Kidney (tissue), 14 donors: ENCODE data around the gene YPEL1. TPM values are rescaled to one million over a fixed set of nuclear protein-coding genes. Genes with fewer than 3 reads are reported as not detected.

ENCODE experiments used
- DNase-seq, 5 donors: peaks; one replicate each; pipeline ENCODE4 v3.0.0-alpha.2; 2013 to 2020
- FAIRE-seq: peaks from 2 replicates; lab custom pipeline; 2012; peaks lifted over from hg19 to GRCh38; lab: Jason Lieb, UNC
- H3K27ac ChIP-seq, 2 donors: one replicate each; pipeline ENCODE4 v1.7.0; 2013; ENCODE audit warnings: low read depth in 2 of 2, low read length in 2 of 2, inconsistent platforms in 1 of 2
- H3K27me3 ChIP-seq: one replicate; pipeline ENCODE4 v1.7.1; 2013; ENCODE audit warnings: low read length, inconsistent platforms; ENCODE audit not compliant: control insufficient read depth, insufficient read depth
- H3K36me3 ChIP-seq, 3 donors: one replicate each; pipeline versions ENCODE4 v1.7.0 to v1.7.1; 2013; ENCODE audit warnings: low read length in 3 of 3, control low read depth in 1 of 3, inconsistent platforms in 1 of 3; ENCODE audit not compliant: insufficient read depth in 3 of 3, control insufficient read depth in 2 of 3
- H3K4me1 ChIP-seq, 3 donors: one replicate each; pipeline versions ENCODE4 v1.7.0 to v1.7.1; 2013; ENCODE audit warnings: low read length in 3 of 3, inconsistent platforms in 1 of 3, low read depth in 1 of 3; ENCODE audit not compliant: control insufficient read depth in 2 of 3, insufficient read depth in 2 of 3
- H3K4me3 ChIP-seq, 3 donors: one replicate each; pipeline versions ENCODE4 v1.7.0 to v1.8.1; 2013; ENCODE audit warnings: low read length in 3 of 3, control low read depth in 1 of 3, inconsistent platforms in 1 of 3
- H3K9ac ChIP-seq, 3 donors: one replicate each; pipeline versions ENCODE4 v1.7.0 to v1.7.1; 2013; ENCODE audit warnings: low read length in 3 of 3, control low read depth in 1 of 3, inconsistent platforms in 1 of 3
- H3K9me3 ChIP-seq, 3 donors: one replicate each; pipeline versions ENCODE4 v1.7.0 to v1.7.1; 2013; ENCODE audit warnings: low read length in 3 of 3, control low read depth in 1 of 3, inconsistent platforms in 1 of 3; ENCODE audit not compliant: control insufficient read depth in 2 of 3, insufficient read depth in 1 of 3
- CTCF ChIP-seq: IDR thresholded peaks from 3 replicates; pipeline ENCODE4 v1.5.1; 2012; ENCODE audit warnings: mild to moderate bottlenecking, moderate library complexity, borderline replicate concordance; ENCODE audit not compliant: insufficient read depth; ENCODE audit errors: extremely low read depth
- intact Hi-C: fragments of 100-400 bp; cut with DNase I; formaldehyde crosslinking; loops from one replicate; pipeline ENCODE4 v1.11.1; 2022
- polyA plus RNA-seq: library from polyadenylated mRNA; stranded (reverse); fragments of 350-450 nt; fragmentation: Illumina TruSeq; extraction: RNeasy Lipid Tissue Mini Kit (QIAGEN cat#74804); gene quantifications from one replicate; pipeline ENCODE4 v1.2.3, GENCODE V29; 2014; ENCODE audit warnings: low read depth, low replicate concordance; ENCODE audit not compliant: insufficient read depth
- total RNA-seq: library from RNA; stranded (reverse); fragmentation: NEBNext Ultra II Directional; extraction: Animal tissue kit (Norgen Biotek cat#: 25700); gene quantifications from one replicate; pipeline ENCODE4 v1.2.1, GENCODE V29; 2021
- donor health status: control.
- donor health status: control.
- donor health status: control.
- donor health status: control.
- donor health status: control.
- donor health status: DM: yes; HTN: yes; CAD: no.
- donor health status: Normal renal cell carcinoma (clear cell type).

The YPEL1 gene
- total and polyA plus RNA-seq, 2 donors from 2014 or later: 2.2 to 6.1 TPM

- no peaks in the 10 kb centered on the region for H3K36me3 ChIP-seq
- no peak for TF ChIP-seq CTCF
- H3K27ac ChIP-seq: no peak overlapping the region
- DNase-seq (no peak), FAIRE-seq (no peak)
- intact Hi-C loops: no loop called here
- H3K27me3 ChIP-seq: no peaks in the 10 kb centered on the region
- H3K9me3 ChIP-seq: no peaks in the 10 kb centered on the region
- H3K4me3 ChIP-seq: no peak overlapping the region
- no peaks in the 10 kb centered on the region for H3K4me1 ChIP-seq
- H3K9ac ChIP-seq: no peak overlapping the region
Observed at GRCh38 chr22:21741790-21742189, 6.2 kb upstream of the YPEL1 start.

DNA sequence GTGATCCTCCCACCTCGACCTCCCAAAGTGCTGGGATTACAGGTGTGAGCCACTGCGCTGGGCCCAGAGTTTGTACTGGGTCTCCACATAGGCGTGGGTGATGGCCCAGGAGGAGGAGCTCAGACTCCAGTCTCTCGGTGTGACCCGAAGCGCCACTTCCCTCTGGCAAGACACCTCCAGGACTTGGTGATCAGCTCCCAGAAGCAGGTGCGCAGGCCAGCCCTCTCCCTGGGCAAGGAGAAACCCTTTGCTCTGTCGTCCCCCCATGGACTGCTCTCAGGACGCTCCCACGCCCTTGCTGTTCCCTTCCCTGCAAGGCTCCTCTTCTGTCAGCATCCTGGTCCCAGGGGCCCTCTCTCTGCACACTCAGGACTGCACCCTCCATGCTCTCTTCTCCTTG, 5.5 kb upstream of the YPEL1 start:
- H3K36me3 ChIP-seq: no peaks in the 10 kb centered on the region
- peaks cover 0 to 3% (median 0%) of the 10 kb centered on the region in 3 donors for H3K4me1 ChIP-seq
- H3K9me3 ChIP-seq: no peaks in the 10 kb centered on the region
- H3K27me3 ChIP-seq: no peaks in the 10 kb centered on the region
- no peak overlapping the region for H3K9ac ChIP-seq
- no peak for DNase-seq
- no peak for TF ChIP-seq CTCF
- no peak for FAIRE-seq
- H3K4me3 ChIP-seq: no peak overlapping the region
- intact Hi-C loops: no loop called here
- H3K27ac ChIP-seq: no peak overlapping the region

GRCh38 chr22:21739828-21740377, 4.3 kb upstream of the YPEL1 start:
- no peak overlapping the region for H3K27ac ChIP-seq
- FAIRE-seq (no peak), DNase-seq (no peak)
- peaks cover 0 to 5% (median 0%) of the 10 kb centered on the region in 3 donors for H3K4me1 ChIP-seq
- no peak overlapping the region for H3K9ac ChIP-seq
- intact Hi-C loops: no loop called here
- H3K9me3 ChIP-seq: no peaks in the 10 kb centered on the region
- H3K36me3 ChIP-seq: no peaks in the 10 kb centered on the region
- H3K27me3 ChIP-seq: no peaks in the 10 kb centered on the region
- no peak for TF ChIP-seq CTCF
- no peak overlapping the region for H3K4me3 ChIP-seq

DNA sequence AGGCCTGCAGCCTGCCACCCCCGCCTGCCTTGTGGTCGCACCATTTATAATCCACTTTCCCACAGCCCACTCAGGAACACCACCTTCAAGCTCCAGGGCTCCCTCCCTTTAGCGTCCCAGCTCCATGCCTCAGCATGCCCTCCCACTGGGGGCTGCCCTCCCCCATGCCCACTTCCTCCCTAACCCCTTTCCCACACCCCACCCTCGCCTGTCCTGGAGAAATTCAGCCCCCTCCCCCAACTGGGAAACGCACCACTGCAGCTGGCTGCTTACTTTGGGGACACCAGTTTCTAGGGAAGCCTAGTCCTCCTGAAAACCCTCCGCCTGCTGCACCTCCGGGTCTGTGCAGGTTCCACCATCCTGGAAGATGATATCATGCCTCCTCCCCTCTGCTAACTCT, 3.4 kb upstream of the YPEL1 start:
- Histone ChIP-seq H3K27ac (no peak overlapping the region), H3K27me3 (no peaks in the 10 kb centered on the region), H3K4me3 (no peak overlapping the region), H3K9me3 (no peaks in the 10 kb centered on the region), H3K4me1 (peaks cover 0 to 10% (median 0%) of the 10 kb centered on the region in 3 donors), H3K36me3 (no peaks in the 10 kb centered on the region), H3K9ac (no peak overlapping the region)
- no peak for TF ChIP-seq CTCF
- FAIRE-seq: no peak
- intact Hi-C loops: no loop called here
- DNase-seq: peak in 1 of 5 donors; percentile 14
